ENCODE results near the gene ELANE. TPM values are rescaled to one million over a fixed set of nuclear protein-coding genes. Genes with fewer than 3 reads are reported as not detected.
"Not testable (repeated sequence)": the region's sequence is repeated elsewhere in the genome, so short reads cannot be mapped to it uniquely, and the experiment has no call there.

The ELANE gene
- total RNA-seq, 1 experiment from 2014 or later = not detected

DNA sequence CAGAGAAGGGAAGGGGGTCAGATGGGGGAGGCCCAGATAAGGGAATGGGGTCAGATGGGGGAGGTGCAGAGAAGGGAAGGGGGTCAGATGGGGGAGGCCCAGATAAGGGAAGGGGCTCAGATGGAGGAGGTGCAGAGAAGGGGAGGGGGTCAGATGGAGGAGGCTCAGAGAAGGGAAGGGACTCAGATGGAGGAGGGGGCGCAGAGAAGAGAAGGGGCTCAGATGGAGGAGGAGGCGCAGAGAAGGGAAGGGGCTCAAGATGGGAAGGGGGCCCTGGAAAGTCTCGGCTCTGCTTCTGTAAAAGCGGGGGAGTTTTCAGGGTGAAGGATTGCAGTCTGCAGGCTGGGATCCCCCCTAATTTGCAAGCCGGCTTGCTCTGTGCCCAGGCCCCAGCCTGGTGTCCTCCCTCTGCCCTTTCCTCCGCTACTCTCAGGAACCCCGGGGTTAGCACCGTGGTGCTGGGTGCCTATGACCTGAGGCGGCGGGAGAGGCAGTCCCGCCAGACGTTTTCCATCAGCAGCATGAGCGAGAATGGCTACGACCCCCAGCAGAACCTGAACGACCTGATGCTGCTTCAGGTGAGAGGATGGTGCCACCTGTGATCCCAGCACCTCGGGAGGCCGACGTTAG, 22.9 kb upstream of the ELANE start:
- Histone ChIP-seq H3K27ac (ENCODE audit: low read length) (no peak overlapping the region), H3K4me2 (ENCODE audit: low read depth, low read length, poor library complexity, severe bottlenecking) (no peak overlapping the region), H4K20me1 (ENCODE audit: insufficient read depth, low read depth, low read length) (no peaks in the 10 kb centered on the region), H3K9me2 (replicated peaks; ENCODE audit: insufficient read depth, low read length) (no peaks in the 10 kb centered on the region), H3K36me3 (ENCODE audit: insufficient read depth, low read length) (no peaks in the 10 kb centered on the region), H3K4me1 (ENCODE audit: low read length) (no peaks in the 10 kb centered on the region), H3K27me3 (ENCODE audit: low read length) (no peaks in the 10 kb centered on the region), H3K79me2 (ENCODE audit: low read length) (no peaks in the 10 kb centered on the region), H3K9me3 (ENCODE audit: low read length) (no peaks in the 10 kb centered on the region), H3K9ac (ENCODE audit: low read length) (no peak overlapping the region), H3K4me3 (ENCODE audit: low read length) (no peak overlapping the region), H2AFZ (ENCODE audit: low read length) (no peak overlapping the region)
- DNase-seq = no peak

DNA sequence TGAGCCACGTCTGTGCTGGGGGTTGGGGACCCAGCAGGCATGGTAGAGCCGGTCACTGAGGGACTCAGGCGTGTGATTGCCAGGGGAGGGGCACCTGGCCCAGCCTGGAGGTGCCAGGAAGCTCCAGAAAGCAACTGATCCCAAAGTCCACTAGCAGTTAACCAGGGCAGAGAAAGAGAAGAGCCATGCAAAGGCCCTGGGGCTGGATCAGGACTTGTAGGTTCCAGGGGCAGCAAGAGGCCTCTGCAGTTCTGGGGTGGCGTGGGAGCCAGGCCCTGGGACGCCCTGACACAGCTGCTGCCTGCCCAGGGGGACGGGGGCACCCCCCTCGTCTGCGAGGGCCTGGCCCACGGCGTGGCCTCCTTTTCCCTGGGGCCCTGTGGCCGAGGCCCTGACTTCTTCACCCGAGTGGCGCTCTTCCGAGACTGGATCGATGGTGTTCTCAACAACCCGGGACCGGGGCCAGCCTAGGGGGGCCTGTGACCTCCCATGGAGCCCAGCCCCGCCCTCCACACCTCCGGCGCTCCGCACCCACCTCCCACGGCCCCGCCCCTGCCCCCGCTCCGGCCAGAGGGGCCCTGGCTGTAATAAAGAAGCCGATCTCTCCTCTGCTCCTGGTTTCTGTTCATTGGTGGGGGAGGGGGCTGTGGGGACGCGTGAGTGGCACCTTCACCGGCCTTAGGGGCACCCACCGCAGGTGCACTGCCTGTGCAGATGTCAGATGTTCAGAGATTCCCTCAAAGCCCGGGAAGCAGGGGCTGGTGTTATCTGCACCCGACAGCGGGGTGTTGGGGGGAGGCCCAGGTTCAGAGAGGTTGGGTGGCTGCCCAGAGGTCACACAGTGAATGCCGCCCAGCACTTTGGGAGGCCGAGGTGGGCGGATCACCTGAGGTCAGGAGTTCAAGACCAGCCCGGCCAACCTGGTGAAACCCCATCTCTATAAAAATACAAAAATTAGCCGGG, 20.4 kb upstream of the ELANE start:
- Histone ChIP-seq H3K4me1 (ENCODE audit: low read length) (no peaks in the 10 kb centered on the region), H3K27me3 (ENCODE audit: low read length) (no peaks in the 10 kb centered on the region), H3K4me2 (ENCODE audit: low read depth, low read length, poor library complexity, severe bottlenecking) (no peak overlapping the region), H3K36me3 (ENCODE audit: insufficient read depth, low read length) (no peaks in the 10 kb centered on the region), H4K20me1 (ENCODE audit: insufficient read depth, low read depth, low read length) (no peaks in the 10 kb centered on the region), H2AFZ (ENCODE audit: low read length) (no peak overlapping the region), H3K27ac (ENCODE audit: low read length) (no peak overlapping the region), H3K9me3 (ENCODE audit: low read length) (no peaks in the 10 kb centered on the region), H3K4me3 (ENCODE audit: low read length) (no peak overlapping the region), H3K9ac (ENCODE audit: low read length) (no peak overlapping the region), H3K9me2 (replicated peaks; ENCODE audit: insufficient read depth, low read length) (no peaks in the 10 kb centered on the region), H3K79me2 (ENCODE audit: low read length) (no peaks in the 10 kb centered on the region)
- DNase-seq = no peak

DNA sequence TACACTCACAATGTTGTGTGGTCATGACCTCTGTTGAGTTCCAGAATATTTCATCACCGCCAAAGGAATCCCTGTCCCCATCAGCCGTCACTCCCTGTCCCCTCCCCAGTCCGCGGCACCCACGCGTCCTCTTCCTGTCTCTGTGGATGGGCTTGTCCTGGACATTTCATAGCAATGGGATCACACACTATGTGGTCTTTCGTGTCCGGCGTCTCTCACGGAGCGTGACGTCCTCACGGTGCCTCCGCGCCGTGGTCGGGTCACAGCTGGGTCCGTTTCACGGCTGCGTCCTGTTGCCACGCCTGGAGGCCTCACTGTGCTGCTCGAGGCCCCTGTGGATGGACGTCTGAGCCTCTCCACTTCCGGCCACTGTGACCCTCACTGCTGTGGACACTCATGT, 17.9 kb upstream of the ELANE start:
- H3K4me3 ChIP-seq (ENCODE audit: low read length) = no peak overlapping the region
- no peaks in the 10 kb centered on the region for H3K27me3 ChIP-seq (ENCODE audit: low read length)
- H3K27ac ChIP-seq (ENCODE audit: low read length) = no peak overlapping the region
- no peak overlapping the region for H2AFZ ChIP-seq (ENCODE audit: low read length)
- no peak overlapping the region for H3K4me2 ChIP-seq (ENCODE audit: low read depth, low read length, poor library complexity, severe bottlenecking)
- no peaks in the 10 kb centered on the region for H4K20me1 ChIP-seq (ENCODE audit: insufficient read depth, low read depth, low read length)
- H3K79me2 ChIP-seq (ENCODE audit: low read length) = no peaks in the 10 kb centered on the region
- H3K9ac ChIP-seq (ENCODE audit: low read length) = no peak overlapping the region
- H3K4me1 ChIP-seq (ENCODE audit: low read length) = no peaks in the 10 kb centered on the region
- DNase-seq = no peak
- no peaks in the 10 kb centered on the region for H3K9me2 ChIP-seq (replicated peaks; ENCODE audit: insufficient read depth, low read length)
- no peaks in the 10 kb centered on the region for H3K36me3 ChIP-seq (ENCODE audit: insufficient read depth, low read length)
- no peaks in the 10 kb centered on the region for H3K9me3 ChIP-seq (ENCODE audit: low read length)

DNA sequence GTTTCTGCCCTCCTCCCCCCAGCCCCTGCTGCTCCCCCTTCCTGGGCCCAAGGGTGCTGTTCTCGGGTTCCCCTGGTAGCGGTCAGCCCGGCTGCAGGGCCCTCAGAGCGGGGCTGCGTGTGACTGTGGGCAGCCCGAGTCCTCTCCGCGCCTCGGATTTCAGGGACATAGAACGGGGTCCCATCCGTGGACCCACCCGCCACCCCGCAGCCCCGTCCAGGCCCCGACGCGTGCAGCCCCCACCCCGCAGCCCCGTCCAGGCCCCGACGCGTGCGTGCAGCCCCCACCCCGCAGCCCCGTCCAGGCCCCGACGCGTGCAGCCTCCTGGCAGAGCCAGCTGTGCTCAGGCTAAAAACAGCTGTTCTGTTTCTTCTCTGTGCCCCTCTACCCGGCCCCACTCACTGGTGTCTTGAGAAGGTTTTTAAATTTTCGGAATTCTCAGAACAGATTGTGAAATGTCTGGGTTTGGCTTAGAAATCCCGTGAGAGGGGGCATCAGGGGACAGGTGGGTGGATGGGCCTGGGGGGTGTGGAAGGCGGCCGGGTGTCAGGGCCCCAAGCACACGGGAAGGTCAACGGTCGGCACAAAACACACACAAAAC, 16.8 kb upstream of the ELANE start:
- H3K27ac ChIP-seq (ENCODE audit: low read length) = no peak overlapping the region
- H2AFZ ChIP-seq (ENCODE audit: low read length) = no peak overlapping the region
- H3K79me2 ChIP-seq (ENCODE audit: low read length) = no peaks in the 10 kb centered on the region
- no peak overlapping the region for H3K4me3 ChIP-seq (ENCODE audit: low read length)
- H3K4me1 ChIP-seq (ENCODE audit: low read length) = no peaks in the 10 kb centered on the region
- H3K9me3 ChIP-seq (ENCODE audit: low read length) = no peaks in the 10 kb centered on the region
- no peak overlapping the region for H3K9ac ChIP-seq (ENCODE audit: low read length)
- H3K36me3 ChIP-seq (ENCODE audit: insufficient read depth, low read length) = no peaks in the 10 kb centered on the region
- DNase-seq = no peak
- no peaks in the 10 kb centered on the region for H3K9me2 ChIP-seq (replicated peaks; ENCODE audit: insufficient read depth, low read length)
- H3K27me3 ChIP-seq (ENCODE audit: low read length) = no peaks in the 10 kb centered on the region
- H4K20me1 ChIP-seq (ENCODE audit: insufficient read depth, low read depth, low read length) = no peaks in the 10 kb centered on the region
- H3K4me2 ChIP-seq (ENCODE audit: low read depth, low read length, poor library complexity, severe bottlenecking) = no peak overlapping the region

DNA sequence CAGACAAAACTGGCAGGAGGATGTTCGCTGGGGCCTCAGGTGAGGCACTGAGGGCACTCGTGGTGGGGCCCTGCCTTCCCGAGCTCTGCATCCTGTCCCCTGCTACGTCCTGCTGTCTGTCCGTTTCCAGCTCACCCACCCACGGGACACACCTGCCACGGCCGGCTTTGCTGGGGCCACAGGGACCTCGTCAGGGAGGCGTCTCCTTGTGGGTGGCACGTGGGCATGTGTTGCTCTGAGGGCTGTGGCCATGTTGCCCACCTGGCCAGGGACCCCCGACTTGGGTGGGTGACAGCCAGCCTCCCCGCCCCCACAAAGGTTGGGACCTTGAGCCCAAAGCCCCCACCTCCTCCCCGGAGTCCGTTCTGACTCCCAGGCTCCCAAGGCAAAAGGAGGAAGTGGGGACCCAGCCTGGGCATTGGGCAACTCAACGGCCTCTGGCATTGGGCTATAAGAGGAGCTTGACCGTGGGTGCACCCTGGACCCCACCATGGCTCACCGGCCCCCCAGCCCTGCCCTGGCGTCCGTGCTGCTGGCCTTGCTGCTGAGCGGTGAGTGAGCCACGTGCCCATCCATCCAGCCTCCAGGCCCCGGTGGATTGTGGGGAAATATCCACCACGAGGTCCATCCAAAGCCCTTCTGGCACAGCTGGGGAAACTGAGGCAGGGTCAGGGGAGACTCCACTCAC, 11.4 kb upstream of the ELANE start, which contains the start of gene PRTN3:
PRTN3 (plus strand) TSS at position 481 of the 688 bp plus-strand sequence; CDS start at position 491, 10 bp downstream.
- H3K4me2 ChIP-seq (ENCODE audit: low read depth, low read length, poor library complexity, severe bottlenecking) = no peak within 1 kb of the TSS

DNA sequence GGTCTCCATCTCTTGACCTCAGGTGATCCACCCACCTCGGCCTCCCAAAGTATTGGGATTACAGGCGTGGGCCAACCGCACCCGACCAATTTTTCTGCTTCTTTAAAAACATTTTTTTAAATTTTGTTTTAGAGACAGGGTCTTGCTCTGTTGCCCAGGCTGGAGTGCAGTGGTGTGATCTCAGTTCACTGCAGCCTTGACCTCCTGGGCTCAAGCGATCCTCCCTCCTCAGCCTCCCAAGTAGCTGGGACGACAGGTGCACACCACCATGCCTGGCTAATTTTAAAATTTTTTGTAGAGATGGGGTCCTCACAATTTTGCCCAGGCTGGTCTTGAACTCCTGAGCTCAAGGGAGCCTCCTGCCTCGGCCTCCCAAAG, 9.3 kb upstream of the ELANE start:
- not testable (repeated sequence) for H3K27ac ChIP-seq (ENCODE audit: low read length); H2AFZ ChIP-seq (ENCODE audit: low read length); H3K4me2 ChIP-seq (ENCODE audit: low read depth, low read length, poor library complexity, severe bottlenecking); H3K27me3 ChIP-seq (ENCODE audit: low read length); H3K79me2 ChIP-seq (ENCODE audit: low read length); H3K4me1 ChIP-seq (ENCODE audit: low read length); H3K9me3 ChIP-seq (ENCODE audit: low read length); H3K9me2 ChIP-seq (replicated peaks; ENCODE audit: insufficient read depth, low read length); H4K20me1 ChIP-seq (ENCODE audit: insufficient read depth, low read depth, low read length); H3K9ac ChIP-seq (ENCODE audit: low read length); H3K36me3 ChIP-seq (ENCODE audit: insufficient read depth, low read length); DNase-seq; H3K4me3 ChIP-seq (ENCODE audit: low read length)

More for the DNA sequence above, 11.4 kb upstream of the ELANE start, which contains the start of gene PRTN3:
- no peak within 1 kb of the TSS for H2AFZ ChIP-seq (ENCODE audit: low read length)
- no peaks in the 10 kb centered on the region for H3K27me3 ChIP-seq (ENCODE audit: low read length)
- H3K9me3 ChIP-seq (ENCODE audit: low read length) = no peaks in the 10 kb centered on the region
- no peaks in the 10 kb centered on the region for H3K4me1 ChIP-seq (ENCODE audit: low read length)
- no peak for DNase-seq
- no peaks in the 10 kb centered on the region for H4K20me1 ChIP-seq (ENCODE audit: insufficient read depth, low read depth, low read length)
- no peak within 1 kb of the TSS for H3K9ac ChIP-seq (ENCODE audit: low read length)
- no peaks in the 10 kb centered on the region for H3K36me3 ChIP-seq (ENCODE audit: insufficient read depth, low read length)
- H3K27ac ChIP-seq (ENCODE audit: low read length) = no peak within 1 kb of the TSS
- no peaks in the 10 kb centered on the region for H3K9me2 ChIP-seq (replicated peaks; ENCODE audit: insufficient read depth, low read length)
- no peak within 1 kb of the TSS for H3K4me3 ChIP-seq (ENCODE audit: low read length)
- H3K79me2 ChIP-seq (ENCODE audit: low read length) = no peaks in the 10 kb centered on the region

DNA sequence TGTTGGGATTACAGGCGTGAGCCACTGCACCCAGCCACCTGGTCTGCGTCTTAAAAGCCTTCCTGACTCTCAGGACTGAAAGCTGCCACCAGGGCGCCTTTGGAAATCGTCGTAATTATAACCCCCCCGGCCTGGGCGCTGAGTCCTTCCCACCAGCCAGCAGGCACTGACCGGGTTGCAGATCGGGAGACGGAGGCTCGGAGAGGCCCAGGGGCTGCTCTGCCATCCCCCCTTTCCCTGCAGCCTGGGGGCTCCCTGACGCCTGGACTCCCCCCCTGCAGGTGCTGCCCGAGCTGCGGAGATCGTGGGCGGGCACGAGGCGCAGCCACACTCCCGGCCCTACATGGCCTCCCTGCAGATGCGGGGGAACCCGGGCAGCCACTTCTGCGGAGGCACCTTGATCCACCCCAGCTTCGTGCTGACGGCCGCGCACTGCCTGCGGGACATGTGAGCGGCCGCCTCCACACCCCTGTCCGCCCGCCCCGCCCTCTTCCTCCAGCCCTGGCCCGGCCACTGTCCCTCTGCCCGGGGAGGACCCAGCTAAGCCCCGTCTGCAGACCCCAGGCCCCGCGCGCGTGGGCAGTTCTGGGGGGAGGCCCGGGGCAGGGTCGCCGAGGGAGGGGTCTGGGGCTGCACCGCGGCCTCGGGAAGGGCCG, 8.8 kb upstream of the ELANE start:
- H3K4me2 ChIP-seq (ENCODE audit: low read depth, low read length, poor library complexity, severe bottlenecking) = no peak overlapping the region
- H3K4me1 ChIP-seq (ENCODE audit: low read length) = no peaks in the 10 kb centered on the region
- no peak overlapping the region for H2AFZ ChIP-seq (ENCODE audit: low read length)
- H3K9me2 ChIP-seq (replicated peaks; ENCODE audit: insufficient read depth, low read length) = no peaks in the 10 kb centered on the region
- no peak overlapping the region for H3K9ac ChIP-seq (ENCODE audit: low read length)
- H4K20me1 ChIP-seq (ENCODE audit: insufficient read depth, low read depth, low read length) = no peaks in the 10 kb centered on the region
- H3K4me3 ChIP-seq (ENCODE audit: low read length) = no peak overlapping the region
- no peaks in the 10 kb centered on the region for H3K27me3 ChIP-seq (ENCODE audit: low read length)
- DNase-seq = no peak
- no peak overlapping the region for H3K27ac ChIP-seq (ENCODE audit: low read length)
- no peaks in the 10 kb centered on the region for H3K36me3 ChIP-seq (ENCODE audit: insufficient read depth, low read length)
- H3K79me2 ChIP-seq (ENCODE audit: low read length) = no peaks in the 10 kb centered on the region
- H3K9me3 ChIP-seq (ENCODE audit: low read length) = no peaks in the 10 kb centered on the region

Measured in Karpas-422 (cell line).